ENCODE results near the gene BPIFB1. TPM values are rescaled to one million over a fixed set of nuclear protein-coding genes. Genes with fewer than 3 reads are reported as not detected.

The BPIFB1 gene
- polyA plus RNA-seq (ENCODE audit: insufficient read length in 4 of 4): 1 to 10 TPM in 1 of 4 donors, not detected in 3; 2.6 TPM

GRCh38 chr20:33282991-33283555 is at the start of gene BPIFB1:
BPIFB1 (plus strand) TSS chr20:33283214; CDS start chr20:33286074, 2,860 bp downstream.
- DNase-seq (ENCODE audit: low read depth in 4 of 4, low spot score in 3 of 4): no peak

- no peak for DNase-seq (ENCODE audit: low read depth in 4 of 4, low spot score in 3 of 4)
Measured at GRCh38 chr20:33234050-33234449, 49.0 kb upstream of the BPIFB1 start.

GRCh38 chr20:33235696-33236095 is 47.3 kb upstream of the BPIFB1 start, which contains the start of gene BPIFA1:
BPIFA1 (plus strand) TSS chr20:33235996; CDS start chr20:33237712, 1,716 bp downstream.
- DNase-seq (ENCODE audit: low read depth in 4 of 4, low spot score in 3 of 4): no peak

- DNase-seq (ENCODE audit: low read depth in 4 of 4, low spot score in 3 of 4): no peak
Measured at GRCh38 chr20:33236351-33236750, 46.7 kb upstream of the BPIFB1 start.

- DNase-seq (ENCODE audit: low read depth in 4 of 4, low spot score in 3 of 4): no peak
Measured at GRCh38 chr20:33237989-33238388, 45.0 kb upstream of the BPIFB1 start.

GRCh38 chr20:33239418-33239817 is 43.6 kb upstream of the BPIFB1 start:
- DNase-seq (ENCODE audit: low read depth in 4 of 4, low spot score in 3 of 4): no peak

GRCh38 chr20:33239979-33240736 is 42.9 kb upstream of the BPIFB1 start:
- DNase-seq (ENCODE audit: low read depth in 4 of 4, low spot score in 3 of 4): no peak

- no peak for DNase-seq (ENCODE audit: low read depth in 4 of 4, low spot score in 3 of 4)
Measured at GRCh38 chr20:33240923-33241322, 42.1 kb upstream of the BPIFB1 start.

- no peak for DNase-seq (ENCODE audit: low read depth in 4 of 4, low spot score in 3 of 4)
Measured at GRCh38 chr20:33242319-33243100, 40.5 kb upstream of the BPIFB1 start.

GRCh38 chr20:33246077-33246476 is 36.9 kb upstream of the BPIFB1 start:
- DNase-seq (ENCODE audit: low read depth in 4 of 4, low spot score in 3 of 4): no peak

- no peak for DNase-seq (ENCODE audit: low read depth in 4 of 4, low spot score in 3 of 4)
Measured at GRCh38 chr20:33249456-33249855, 33.6 kb upstream of the BPIFB1 start.

- no peak for DNase-seq (ENCODE audit: low read depth in 4 of 4, low spot score in 3 of 4)
Measured at GRCh38 chr20:33250666-33251065, 32.3 kb upstream of the BPIFB1 start.

- no peak for DNase-seq (ENCODE audit: low read depth in 4 of 4, low spot score in 3 of 4)
Measured at GRCh38 chr20:33251496-33251895, 31.5 kb upstream of the BPIFB1 start.

- DNase-seq (ENCODE audit: low read depth in 4 of 4, low spot score in 3 of 4): no peak
Measured at GRCh38 chr20:33252460-33252859, 30.6 kb upstream of the BPIFB1 start.

- DNase-seq (ENCODE audit: low read depth in 4 of 4, low spot score in 3 of 4): no peak
Measured at GRCh38 chr20:33255005-33255404, 28.0 kb upstream of the BPIFB1 start.

- no peak for DNase-seq (ENCODE audit: low read depth in 4 of 4, low spot score in 3 of 4)
Measured at GRCh38 chr20:33257237-33257636, 25.8 kb upstream of the BPIFB1 start.

GRCh38 chr20:33259371-33259770 is 23.6 kb upstream of the BPIFB1 start:
- no peak for DNase-seq (ENCODE audit: low read depth in 4 of 4, low spot score in 3 of 4)

- DNase-seq (ENCODE audit: low read depth in 4 of 4, low spot score in 3 of 4): no peak
Measured at GRCh38 chr20:33261465-33261864, 21.5 kb upstream of the BPIFB1 start.

GRCh38 chr20:33262658-33263065 is 20.4 kb upstream of the BPIFB1 start:
- peak in 3 of 4 donors; percentile 16 to 39 (median 32) for DNase-seq (ENCODE audit: low read depth in 4 of 4, low spot score in 3 of 4)

GRCh38 chr20:33263784-33264183 is 19.2 kb upstream of the BPIFB1 start:
- DNase-seq (ENCODE audit: low read depth in 4 of 4, low spot score in 3 of 4): no peak

- no peak for DNase-seq (ENCODE audit: low read depth in 4 of 4, low spot score in 3 of 4)
Measured at GRCh38 chr20:33267701-33268100, 15.3 kb upstream of the BPIFB1 start.

Measured in left renal pelvis (tissue), 4 donors.